NCI-H510A treated with DMSO at 0.1 percent for 48 hours (cell line): ENCODE data around the gene NAGS.
"Not testable (repeated sequence)": the region's sequence is repeated elsewhere in the genome, so short reads cannot be mapped to it uniquely, and the experiment has no call there.

Experiments used
- DNase-seq: peaks from one replicate; lab custom pipeline; 2025; lab: John Stamatoyannopoulos, UW

The NAGS gene

GRCh38 chr17:44004077-44004760 lies at the start of gene NAGS:
Gene NAGS, plus strand, starts transcription at chr17:44004622. Its CDS starts 42 bp downstream, at chr17:44004664.
- DNase-seq, result no peak

GRCh38 chr17:43956222-43956621 lies 48.2 kb upstream of the NAGS start:
- no peak for DNase-seq

GRCh38 chr17:43958748-43959352 lies 45.6 kb upstream of the NAGS start:
- DNase-seq, result no peak

GRCh38 chr17:43961292-43961691 lies 43.1 kb upstream of the NAGS start:
- not testable (repeated sequence) for DNase-seq

- DNase-seq, result no peak
These were observed 42.5 kb upstream of the NAGS start for GRCh38 chr17:43961954-43962353.

GRCh38 chr17:43962479-43962878 lies 41.9 kb upstream of the NAGS start:
- DNase-seq, result no peak

GRCh38 chr17:43966276-43966675 lies 38.1 kb upstream of the NAGS start:
- no peak for DNase-seq

- DNase-seq, result no peak
These were observed 37.1 kb upstream of the NAGS start for GRCh38 chr17:43967251-43967875.

- no peak for DNase-seq
These were observed 34.1 kb upstream of the NAGS start for GRCh38 chr17:43970366-43970765.

GRCh38 chr17:43971436-43971835 lies 33.0 kb upstream of the NAGS start:
- not testable (repeated sequence) for DNase-seq

- not testable (repeated sequence) for DNase-seq
These were observed 31.8 kb upstream of the NAGS start for GRCh38 chr17:43972444-43973212.

GRCh38 chr17:43974382-43975266 lies 29.8 kb upstream of the NAGS start:
- DNase-seq, result no peak

- no peak for DNase-seq
These were observed 28.5 kb upstream of the NAGS start for GRCh38 chr17:43975898-43976297.

GRCh38 chr17:43976963-43977837 lies 27.2 kb upstream of the NAGS start:
- no peak for DNase-seq

GRCh38 chr17:43978078-43978477 lies 26.3 kb upstream of the NAGS start:
- DNase-seq, result no peak

GRCh38 chr17:43979011-43979410 lies 25.4 kb upstream of the NAGS start:
- DNase-seq, result no peak

- no peak for DNase-seq
These were observed 24.8 kb upstream of the NAGS start for GRCh38 chr17:43979671-43980070.

- DNase-seq, result no peak
These were observed 22.3 kb upstream of the NAGS start for GRCh38 chr17:43982171-43982570.

GRCh38 chr17:43983196-43983514 lies 21.3 kb upstream of the NAGS start:
- DNase-seq, result no peak

GRCh38 chr17:43983515-43984411 lies 20.7 kb upstream of the NAGS start:
- DNase-seq, result no peak
